HG03460 (cell line): ENCODE results near the gene GRAMD1B.

Source experiments
- ATAC-seq: cut with Tn5 transposase; IDR thresholded peaks from one replicate; pipeline ENCODE4 v1.9.1; 2021; ENCODE audit not compliant: unreplicated experiment

GRAMD1B gene

DNA sequence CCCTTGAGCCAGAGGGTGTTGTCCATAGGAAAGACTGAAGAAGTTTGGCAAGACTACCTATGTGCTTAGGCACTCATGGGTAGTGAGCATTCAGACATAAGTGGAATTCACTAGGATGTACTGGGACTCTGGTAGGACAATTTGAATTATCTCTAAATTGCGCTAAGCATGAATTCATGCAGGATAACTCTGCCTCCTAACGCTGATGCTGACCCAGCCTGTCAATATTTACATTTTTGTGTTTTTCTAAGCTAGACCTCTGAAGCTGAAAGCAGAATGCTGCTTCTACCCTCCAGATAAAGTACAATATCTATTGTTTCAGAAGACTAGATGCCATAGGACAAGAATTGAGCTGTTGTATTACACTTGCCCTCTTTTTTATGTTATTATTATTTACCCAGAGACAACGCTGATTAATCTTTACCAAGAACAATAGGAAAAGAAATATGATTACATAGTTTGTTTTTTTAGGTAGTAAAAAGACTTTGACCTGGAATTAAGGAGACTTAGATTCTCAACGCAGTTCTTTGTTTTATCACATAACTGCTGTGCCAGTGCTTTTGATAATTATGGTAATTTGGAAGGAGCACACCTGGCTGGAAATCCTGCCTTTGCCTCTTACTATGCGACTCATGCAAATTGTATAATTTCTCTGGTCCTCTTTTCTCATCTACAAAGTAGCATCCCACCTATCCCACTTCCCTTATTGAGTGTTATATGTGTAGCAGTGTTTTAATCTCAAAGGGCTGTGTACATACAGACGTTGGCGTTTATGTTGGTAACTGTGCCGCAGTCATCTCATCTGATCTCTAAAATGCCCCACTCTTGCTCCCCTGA is 21.2 kb upstream of the GRAMD1B start:
- ATAC-seq, result no peak

GRCh38 chr11:123409456-123410217 is 20.4 kb upstream of the GRAMD1B start:
- ATAC-seq, result no peak

DNA sequence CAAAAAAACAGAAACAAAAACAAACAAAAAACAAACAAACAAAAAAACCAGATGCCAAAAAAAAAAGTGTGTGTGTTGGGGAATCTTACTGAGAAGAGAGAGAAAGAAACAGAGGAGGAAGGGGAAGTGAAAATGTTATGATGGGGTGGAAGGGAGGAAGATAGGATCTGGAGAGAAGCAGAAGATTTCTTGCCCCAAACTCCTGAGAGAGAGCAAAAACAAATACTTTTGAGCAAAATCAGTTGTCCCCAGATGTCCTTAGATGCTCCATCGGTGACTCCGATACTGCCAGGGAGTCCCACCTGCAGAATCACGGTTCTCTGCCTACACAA is 19.9 kb upstream of the GRAMD1B start:
- no peak for ATAC-seq

- ATAC-seq, result no peak
Observed at GRCh38 chr11:123413636-123414035, 16.4 kb upstream of the GRAMD1B start.

- no peak for ATAC-seq
Observed at GRCh38 chr11:123416566-123416965, 13.5 kb upstream of the GRAMD1B start.

GRCh38 chr11:123418351-123419114 is 11.5 kb upstream of the GRAMD1B start:
- ATAC-seq, result no peak

- no peak for ATAC-seq
Observed at GRCh38 chr11:123419731-123420452, 10.2 kb upstream of the GRAMD1B start.

- ATAC-seq, result no peak
Observed at GRCh38 chr11:123421589-123421988, 8.5 kb upstream of the GRAMD1B start.

GRCh38 chr11:123425367-123425766 is 4.7 kb upstream of the GRAMD1B start:
- no peak for ATAC-seq

- ATAC-seq, result no peak
Observed at GRCh38 chr11:123426789-123427188, 3.3 kb upstream of the GRAMD1B start.

GRCh38 chr11:123427405-123427804 is 2.7 kb upstream of the GRAMD1B start:
- ATAC-seq, result no peak

- no peak for ATAC-seq
Observed at GRCh38 chr11:123428116-123428715, 1.9 kb upstream of the GRAMD1B start.

DNA sequence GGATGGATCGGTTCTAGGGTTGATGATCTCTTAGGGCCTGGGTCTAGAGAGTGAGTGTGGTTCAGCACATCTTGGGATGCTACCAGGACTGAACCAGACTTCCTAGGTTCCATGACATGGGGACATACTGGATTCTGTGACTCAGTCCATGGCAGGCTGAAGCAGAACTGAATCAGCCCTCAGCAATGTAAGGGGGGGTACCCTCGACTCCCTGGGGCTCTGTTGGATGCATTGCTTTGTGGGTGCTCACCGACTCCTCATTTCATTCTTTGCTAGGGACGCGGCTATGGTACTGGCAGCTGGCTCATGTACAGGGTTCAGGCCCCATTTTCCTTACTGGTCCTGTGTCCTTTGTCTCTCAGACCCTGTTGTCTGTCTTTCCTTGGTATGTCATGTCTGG is 733 bp upstream of the GRAMD1B start:
- ATAC-seq, result no peak

GRCh38 chr11:123430721-123431497 is 840 bp downstream of the GRAMD1B start:
- peak; percentile 42 for ATAC-seq

GRCh38 chr11:123431619-123432018 is 1.6 kb downstream of the GRAMD1B start:
- no peak for ATAC-seq

- ATAC-seq, result no peak
Observed at GRCh38 chr11:123434262-123434661, 4.2 kb downstream of the GRAMD1B start.

- ATAC-seq, result no peak
Observed at GRCh38 chr11:123434911-123435310, 4.8 kb downstream of the GRAMD1B start.

DNA sequence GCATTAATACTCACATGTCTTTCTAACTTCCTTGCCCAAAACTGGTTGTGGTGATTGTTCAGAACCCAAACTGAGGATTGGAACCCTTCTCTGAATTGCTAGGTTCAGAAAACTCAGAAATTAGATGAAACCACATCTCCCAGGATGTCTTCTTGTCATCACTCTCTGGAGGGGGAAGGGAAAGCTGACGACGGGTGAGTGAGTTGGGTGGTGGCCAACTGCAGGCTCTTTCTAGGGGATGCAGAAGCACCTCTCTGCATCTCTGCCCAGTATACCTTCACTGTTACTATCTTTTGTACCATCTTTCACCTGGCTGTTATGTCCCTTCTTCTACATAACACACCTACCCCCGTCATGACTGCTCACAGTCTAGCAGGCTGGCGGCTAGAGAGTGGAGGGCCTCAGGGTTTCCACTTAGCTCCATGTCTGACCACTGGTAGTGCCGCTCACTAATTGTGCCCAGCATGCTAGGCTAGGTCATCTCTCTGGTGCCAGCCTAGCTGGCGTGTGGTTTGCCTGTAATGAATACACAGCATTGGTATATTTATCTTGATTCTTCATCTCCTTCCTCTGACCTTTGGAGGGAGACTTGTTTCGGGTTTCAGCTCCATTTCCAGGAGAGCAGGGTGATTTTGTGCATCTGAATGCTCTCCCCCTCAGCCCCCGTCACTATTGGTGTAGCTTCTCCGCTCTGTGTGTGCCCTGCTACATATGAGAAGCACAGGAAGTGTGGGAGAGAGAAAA is 7.3 kb downstream of the GRAMD1B start:
- ATAC-seq, result no peak

GRCh38 chr11:123438131-123438627 is 8.1 kb downstream of the GRAMD1B start:
- ATAC-seq, result no peak
